ENCODE data around the gene HLA-DOA.

HLA-DOA gene

GRCh38 chr6:32977272-32977952 is 32.0 kb downstream of the HLA-DOA start:
- no peak for DNase-seq

DNA sequence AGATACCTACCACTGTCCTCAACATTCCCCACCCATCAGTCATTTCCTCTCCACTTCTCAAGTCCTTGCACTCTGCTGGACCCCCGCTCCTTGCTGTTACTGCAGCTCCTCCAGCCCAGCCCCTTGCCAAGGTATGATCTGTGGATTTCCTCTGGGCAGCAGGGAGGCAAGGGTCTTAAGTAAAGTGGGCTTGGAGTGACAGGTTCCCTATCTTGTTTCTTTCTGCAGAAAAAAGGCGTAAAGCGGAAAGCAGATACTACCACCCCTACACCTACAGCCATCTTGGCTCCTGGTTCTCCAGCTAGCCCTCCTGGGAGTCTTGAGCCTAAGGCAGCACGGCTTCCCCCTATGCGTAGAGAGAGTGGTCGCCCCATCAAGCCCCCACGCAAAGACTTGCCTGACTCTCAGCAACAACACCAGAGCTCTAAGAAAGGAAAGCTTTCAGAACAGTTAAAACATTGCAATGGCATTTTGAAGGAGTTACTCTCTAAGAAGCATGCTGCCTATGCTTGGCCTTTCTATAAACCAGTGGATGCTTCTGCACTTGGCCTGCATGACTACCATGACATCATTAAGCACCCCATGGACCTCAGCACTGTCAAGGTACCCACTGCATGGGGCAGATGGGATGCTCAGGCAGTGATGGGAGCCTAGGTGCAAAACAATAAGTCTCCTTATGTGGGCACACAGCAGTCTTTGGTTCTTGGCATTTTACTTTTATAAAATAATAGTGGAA is 32.9 kb downstream of the HLA-DOA start:
- DNase-seq = no peak

GRCh38 chr6:32975886-32976285 is 33.5 kb downstream of the HLA-DOA start:
- DNase-seq = no peak

- no peak for DNase-seq
Observed at GRCh38 chr6:32974541-32975308, 34.7 kb downstream of the HLA-DOA start.

- peak; percentile 39 for DNase-seq
Observed at GRCh38 chr6:32974016-32974333, 35.4 kb downstream of the HLA-DOA start.

DNA sequence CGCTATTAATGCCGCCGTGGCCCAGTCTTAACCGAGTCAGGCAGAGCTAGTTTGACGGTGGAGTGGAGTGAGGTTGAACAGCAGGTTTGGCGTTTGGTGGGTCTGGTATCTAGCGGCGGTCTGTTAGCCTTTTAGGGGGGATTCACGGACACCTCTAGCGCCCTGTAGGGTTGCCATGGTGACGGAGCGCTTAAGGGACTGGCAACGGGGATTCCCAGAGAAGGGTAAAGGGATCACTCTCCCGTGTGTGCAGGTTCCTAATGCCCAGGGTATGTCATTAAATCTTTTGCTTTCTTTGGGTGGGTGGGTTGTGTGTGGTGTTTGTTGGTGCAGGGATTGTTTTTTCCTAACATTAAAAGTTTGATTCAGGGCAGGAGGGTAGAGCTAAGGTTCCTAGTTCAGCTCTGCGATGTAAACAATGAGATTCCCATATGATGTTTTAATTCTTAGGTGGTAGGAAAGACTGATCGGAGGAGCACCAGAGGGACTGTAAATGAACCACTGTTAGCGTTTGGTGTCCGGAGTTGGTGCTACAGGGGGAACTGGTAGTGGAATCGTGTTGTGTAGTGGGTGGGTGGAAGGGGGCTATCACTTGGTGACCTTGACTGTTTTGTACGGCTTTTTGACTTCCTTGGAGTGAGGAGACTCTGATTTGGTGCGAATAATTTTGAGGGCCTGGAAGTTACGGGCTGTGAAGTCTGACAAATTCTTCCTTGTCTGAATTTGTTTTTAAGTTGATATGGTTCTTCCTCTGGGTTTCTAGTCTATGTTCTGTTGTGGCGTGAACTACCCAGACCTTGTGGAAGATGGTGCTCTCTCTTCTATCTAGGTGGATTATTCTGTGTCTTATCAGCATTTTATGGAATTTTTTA is 36.0 kb downstream of the HLA-DOA start:
- peak; percentile 54 for DNase-seq

DNA sequence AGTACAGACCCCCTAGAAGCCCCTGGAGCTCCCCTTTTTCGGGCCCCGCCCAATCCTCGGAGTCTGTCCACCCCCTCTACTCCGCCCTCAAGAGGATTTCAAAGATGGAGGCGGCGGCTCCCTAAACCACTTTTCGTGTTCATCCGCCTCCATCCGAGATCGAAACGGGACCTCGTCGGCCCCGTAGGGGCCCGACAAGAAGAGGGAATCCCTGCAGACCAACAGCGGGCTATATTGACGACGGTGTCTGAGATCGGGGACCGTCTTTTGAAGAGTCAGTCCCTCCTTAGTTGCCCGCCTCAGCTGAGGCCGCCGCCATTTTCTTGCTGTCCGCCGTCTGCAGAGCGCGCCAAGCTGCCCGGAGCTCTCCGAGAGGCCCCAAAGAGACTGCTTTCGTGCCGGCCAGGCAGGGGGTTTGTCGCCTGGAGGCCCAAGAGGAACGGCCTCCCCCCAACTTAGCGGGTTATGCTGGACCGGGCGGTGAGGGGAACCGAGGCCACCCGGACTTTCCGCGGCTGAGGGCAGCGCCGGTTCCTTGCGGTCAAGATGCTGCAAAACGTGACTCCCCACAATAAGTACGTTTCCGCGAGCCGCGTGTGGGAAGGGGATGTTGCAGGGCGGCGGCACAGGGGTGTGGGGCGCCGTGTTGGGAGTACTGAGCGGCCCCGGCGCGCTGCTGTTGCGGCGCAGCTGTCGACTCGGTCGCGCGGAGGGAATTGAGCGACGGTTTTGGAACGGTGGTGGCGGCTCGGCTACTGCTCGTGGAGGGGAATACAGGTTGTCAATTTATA is 36.8 kb downstream of the HLA-DOA start:
- peak; percentile 54 for DNase-seq

DNA sequence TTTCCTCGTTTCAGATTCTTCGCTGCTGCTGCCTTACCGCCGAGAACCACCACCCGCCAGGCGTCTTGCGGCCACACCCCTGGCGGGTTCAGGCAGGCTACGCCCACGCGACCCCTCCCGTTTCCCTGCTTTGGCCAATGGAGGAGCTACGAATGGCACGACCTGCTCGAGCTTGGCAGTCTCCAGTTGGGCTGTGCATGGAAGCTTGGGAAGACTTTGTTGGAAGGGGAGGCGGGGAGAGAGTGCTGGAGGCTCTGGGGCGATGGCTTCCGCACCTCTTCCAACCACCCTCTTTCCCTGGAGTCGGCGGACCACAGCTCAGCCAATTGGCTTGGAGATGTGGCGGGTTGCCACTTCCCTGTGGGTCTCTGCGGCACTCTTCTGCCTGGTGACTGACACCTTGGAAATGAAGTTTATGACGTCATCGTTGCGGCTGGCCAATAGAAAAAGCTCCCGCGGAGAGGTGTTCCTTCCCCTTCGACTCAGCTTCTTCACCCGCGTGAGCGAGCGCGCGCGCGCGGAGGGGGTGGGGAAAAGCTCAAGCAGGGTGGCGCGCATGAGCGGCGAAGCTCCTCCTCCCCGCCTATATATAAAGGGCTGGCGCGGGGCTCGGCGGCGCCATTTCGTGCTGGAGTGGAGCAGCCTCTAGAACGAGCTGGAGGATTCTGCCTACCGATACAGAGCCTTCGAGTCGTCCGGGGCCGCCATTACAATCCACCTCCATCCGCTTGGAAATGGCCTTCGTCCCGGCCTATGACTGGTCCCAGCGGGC is 37.6 kb downstream of the HLA-DOA start:
- peak; percentile 99 for DNase-seq

DNA sequence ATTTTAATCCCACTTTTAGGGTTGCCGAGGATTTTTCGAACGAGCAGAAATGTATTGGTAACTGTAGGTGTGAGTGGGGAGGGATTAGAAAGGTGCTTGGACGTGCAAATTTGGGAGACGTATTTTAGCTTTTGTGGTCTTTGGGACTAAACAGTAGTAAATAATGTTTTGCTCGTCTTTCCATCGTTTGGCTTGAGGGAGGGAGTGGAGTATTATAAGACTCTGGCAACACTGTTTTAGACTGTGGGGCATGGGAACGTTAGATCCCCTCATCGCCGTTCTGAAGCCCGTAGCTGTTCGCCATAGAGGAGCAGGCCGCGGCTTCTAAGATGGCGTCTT is 38.2 kb downstream of the HLA-DOA start:
- no peak for DNase-seq

GRCh38 chr6:32970413-32971241 is 38.8 kb downstream of the HLA-DOA start:
- DNase-seq = peak; percentile 91

DNA sequence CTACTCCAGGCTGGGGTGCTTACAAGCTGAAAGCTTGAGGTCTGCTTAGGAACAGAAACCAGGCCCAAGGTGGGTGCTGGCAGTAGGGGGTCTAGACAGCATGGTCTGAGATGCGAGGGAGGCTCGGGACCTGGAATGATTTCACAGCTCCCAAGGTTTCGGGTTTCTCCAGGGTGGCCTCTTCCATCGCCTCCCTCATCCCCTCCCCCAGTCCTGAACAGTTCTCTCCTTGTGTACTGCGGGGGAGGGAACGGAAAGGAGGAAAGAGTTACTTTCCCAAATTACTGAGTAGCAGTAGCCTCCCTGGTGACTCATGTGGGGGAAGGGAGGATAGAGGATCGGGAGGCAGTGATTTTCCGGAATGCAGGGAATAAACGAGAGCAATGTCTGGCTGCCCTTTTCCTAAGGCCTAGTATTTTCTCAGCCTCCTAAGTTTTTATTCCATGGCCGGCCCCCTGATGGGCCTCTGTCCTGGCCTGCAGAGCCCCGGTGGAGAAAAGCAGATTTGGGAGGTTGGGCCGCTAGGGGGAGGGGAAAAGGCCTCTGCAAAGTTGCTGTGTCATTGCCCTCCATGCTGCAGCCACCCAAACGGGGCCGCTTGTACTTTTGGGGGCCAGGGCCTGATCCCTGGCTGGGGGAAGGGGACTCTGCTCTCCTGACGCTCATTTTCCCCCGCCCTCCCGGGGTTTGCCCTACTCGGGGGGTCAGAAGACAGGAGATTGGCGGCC is 39.5 kb downstream of the HLA-DOA start:
- DNase-seq = peak; percentile 84

DNA sequence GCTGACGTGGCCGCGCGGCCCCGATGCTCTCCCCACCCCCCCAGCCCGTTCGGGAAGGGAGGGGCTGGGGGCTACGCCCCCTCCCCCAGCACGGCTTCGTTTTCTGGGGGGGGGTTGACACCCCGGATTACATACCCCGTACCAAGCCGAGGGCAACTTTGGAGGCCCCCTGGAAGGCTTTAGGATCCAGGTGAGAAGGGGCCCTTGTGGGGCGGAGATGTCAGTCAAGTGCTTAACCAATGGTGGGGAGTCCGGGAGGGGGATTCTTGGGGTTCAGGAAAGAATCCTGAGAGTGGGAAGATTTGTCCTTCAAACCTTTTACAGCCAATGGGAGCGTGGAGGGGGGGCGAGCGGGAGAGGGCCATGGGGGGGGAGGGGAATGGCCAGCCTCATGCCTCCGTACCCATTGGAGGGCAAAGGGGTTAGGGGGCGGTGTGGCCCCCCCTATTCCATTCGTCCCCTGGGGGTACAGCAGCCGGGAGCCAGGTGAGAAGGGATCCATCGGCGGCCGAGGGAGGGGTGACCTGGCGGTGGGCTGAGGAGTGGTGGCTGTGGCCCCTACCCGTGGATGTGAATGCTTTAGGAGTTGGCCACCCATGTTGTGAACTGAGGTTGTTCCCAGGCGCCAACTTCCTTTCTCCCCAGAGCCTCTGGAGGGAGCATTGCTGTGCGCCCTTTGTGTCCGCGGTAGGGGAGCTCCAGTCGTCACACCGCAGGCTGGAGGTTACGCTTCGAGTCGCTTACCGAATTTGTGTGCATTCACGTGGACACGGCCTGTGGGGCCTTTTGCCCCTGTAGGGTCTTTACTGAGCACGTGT is 40.3 kb downstream of the HLA-DOA start:
- DNase-seq = peak; percentile 75

DNA sequence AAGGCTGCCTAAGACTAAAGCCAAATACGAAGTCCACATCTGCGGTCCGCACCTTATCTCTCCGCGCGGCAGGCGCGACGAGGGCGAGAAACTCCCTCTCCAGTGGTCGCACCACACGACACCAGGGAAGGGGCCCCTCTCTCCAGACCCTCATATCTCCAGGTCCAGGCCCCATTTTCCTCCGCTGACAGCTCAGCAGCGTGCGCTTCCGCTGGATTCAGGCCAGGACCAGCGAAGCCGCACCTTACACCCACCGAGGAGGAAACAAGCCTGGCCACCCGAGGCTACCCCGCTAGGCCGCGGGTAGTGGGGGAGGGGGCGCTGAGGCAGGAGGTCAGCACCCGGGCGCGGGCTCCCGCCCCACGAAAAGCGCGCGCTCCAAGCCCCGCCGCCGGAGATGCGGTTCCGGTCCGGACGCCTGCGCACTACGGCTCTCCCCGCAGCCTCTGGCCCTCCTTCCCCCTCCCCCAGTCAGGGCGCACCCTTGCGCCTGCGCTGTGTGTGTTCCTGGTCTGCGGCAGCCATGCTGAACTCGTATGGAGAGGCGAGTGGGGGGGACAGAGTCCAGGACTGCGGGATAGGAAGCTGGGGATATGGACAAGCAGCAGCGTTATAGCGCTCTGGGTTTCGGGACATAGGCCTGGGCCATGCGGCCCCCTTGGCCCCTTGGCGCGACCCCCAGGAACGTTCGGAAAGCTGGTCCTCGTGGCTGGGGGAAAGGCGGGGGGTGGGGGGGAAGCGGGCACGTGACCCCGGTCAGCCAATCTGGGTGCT is 41.1 kb downstream of the HLA-DOA start, which contains the start of gene BRD2:
BRD2 (plus strand) TSS at position 502 of the 774 bp plus-strand sequence. CDS start 4,305 bp downstream, outside the sequence.
- peak; percentile 97 for DNase-seq

DNA sequence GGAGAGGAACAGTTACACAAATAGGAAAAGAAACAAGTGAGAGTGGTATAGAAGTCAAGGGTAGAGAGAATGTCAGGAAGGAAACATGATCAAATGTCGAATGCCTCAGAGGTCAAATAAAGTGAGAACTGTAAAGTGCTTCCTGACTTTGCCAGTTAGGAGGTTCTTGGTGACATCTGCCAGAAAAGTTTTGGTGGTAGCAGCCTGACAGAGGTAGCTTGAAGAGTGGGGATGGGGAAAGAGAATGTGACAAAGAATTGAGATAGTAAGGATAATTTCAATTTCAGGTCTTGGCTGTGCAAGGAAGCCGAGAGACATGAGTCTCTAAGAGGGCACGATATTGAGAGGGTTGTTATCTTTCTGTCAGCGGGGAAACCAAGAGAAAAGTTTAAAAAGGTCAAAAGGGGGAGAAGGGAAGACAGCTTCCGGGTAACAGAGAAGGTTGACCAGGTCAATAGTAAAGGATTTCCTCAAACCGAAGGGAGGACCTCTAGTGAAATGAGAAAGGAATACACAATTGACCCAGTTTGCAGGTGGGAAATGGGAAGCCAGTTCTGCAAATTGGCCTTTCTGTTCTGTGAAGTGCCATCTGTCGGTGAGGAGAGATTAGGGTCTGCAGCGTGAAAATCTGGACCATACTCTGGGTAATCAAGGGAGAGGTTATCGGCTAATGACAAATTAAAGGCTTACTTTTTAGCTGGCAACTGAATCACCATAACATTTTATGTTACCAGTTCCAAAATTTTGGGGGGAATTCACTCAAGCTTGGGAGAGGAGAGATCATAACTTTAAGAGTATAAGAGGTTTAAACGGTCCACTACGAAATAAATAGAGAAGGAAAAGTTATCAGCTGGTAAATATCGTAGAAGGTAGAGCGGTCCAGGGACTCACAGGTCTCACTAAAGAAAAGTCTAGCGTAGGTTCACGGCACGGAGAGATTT is 42.0 kb downstream of the HLA-DOA start:
- peak; percentile 45 for DNase-seq

GRCh38 chr6:32964776-32965175 is 44.6 kb downstream of the HLA-DOA start:
- DNase-seq = no peak

- no peak for DNase-seq
Observed at GRCh38 chr6:32963866-32964265, 45.5 kb downstream of the HLA-DOA start.

All from stimulated activated CD4-positive, alpha-beta T cell treated with anti-CD3 and anti-CD28 coated beads, Interleukin-4, amount 100 ng/mL, for 24 hours (primary cell).